GM21360 (cell line): ENCODE data around the gene DNAL4.

Source experiments
- ATAC-seq: cut with Tn5 transposase; IDR thresholded peaks from one replicate; pipeline ENCODE4 v1.9.1; 2021; ENCODE audit warnings: mild to moderate bottlenecking, moderate library complexity; ENCODE audit not compliant: unreplicated experiment

Gene DNAL4

DNA sequence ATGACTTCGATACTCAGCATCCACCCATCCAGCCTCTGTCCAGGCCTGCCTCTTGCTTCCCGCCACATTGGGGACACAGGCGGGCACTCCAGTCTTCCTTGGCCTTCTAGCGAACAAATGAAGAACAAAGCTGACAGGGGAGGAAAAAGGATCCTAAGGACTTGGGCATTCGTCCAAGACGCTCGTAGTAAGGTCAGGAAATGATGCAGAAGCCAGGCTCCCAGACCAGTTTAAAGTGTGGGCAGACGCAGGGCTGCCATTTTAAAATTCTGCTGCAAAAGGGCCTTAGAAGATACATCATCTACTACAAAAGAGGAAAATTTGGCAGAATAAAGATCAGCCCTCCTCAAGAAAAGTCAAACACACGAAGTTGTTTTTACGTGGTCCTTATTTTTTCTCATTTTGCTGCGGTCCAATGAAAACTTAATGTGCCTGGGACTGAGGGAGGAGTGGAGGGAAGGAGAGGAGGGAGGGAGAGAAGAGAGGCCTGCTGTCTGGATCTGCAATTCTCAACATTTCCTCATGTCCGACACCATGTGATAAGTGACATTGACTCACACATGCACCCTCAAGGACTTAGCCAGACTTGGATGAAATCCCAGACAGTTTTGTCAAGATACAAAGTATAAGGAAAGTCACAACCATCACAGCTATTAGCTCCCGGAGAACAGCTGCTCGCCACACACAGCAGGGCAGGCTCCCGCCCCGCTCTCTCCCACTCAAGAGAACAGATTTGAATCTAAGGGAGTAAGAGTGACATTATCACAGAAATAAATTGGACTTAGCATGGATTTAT lies 5.7 kb downstream of the DNAL4 start:
- no peak for ATAC-seq

DNA sequence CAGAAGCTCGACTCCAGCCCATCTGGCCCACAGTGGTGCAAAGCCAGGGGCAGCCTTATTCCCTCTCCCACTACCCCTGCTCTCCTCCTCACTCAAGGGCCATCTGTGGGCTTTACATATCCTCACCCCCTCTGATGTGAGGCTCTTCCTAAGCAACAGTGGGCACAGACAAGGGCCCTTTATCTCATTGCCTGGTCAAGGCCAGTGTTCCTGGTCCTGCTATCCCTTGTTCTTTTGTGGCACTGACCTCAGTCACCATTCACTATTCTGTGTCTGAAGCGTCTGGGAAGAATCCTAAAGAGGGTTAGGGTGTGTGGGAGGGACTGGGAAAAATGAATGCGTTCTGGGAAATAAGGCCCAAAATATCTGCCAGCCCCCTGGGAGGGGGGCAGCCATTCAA lies 7.3 kb downstream of the DNAL4 start:
- ATAC-seq: no peak

DNA sequence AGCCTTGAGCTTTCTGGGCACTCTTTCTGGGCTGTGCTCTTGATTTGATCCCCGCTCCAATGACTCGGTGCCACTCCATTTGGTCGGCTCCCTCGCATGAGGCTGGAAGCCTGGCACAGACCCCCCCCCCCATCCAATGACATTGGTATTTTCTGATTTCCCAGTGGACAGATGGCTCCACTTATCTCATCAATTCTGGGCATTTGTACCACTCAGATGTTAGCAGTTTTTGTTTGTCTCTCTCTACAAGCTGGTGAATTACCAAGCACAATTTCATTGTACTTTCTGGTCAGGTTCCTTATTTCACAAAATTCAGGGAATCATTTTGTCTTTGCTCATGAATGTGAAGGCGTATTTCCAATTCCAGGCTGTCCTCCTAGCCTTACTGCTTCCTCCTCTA lies 9.1 kb downstream of the DNAL4 start:
- no peak for ATAC-seq

DNA sequence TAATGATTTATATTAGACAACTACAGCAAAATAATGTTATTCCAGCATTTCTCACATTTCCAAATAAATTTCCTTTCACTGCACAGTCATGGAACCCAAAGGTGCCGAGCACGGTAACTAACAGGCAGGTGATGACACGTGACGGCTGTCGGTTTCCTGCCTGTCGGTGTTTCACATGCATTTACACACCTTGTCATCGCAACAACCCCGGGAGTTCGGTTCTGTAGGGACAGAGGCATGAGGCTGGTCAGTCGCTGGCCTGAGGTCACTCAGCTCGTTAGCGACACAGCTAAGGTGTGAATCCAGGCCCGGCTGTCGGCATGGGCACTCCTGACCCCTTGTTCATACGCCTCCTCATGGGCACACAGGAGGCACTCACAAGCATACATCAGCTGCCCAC lies 9.9 kb downstream of the DNAL4 start:
- ATAC-seq: no peak

DNA sequence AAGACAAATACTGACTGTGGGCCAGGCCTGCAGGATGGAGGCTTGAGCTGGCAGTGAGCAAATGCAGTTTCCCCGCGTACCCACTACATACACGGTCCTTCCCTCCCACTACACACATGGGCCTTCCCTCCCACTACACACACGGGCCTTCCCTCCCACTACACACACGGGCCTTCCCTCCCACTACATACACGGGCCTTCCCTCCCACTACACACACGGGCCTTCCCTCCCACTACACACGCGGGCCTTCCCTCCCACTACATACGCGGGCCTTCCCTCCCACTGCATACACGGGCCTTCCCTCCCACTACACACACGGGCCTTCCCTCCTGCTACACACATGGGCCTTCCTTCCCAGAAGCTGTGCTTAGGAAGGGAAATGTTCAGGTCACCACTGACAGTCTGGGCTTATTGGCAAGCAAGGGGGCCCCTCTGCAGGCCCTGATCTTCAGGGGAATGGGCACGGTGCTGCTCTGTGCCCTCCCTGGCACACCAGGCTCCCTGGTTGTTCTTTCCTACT lies 10.8 kb downstream of the DNAL4 start:
- ATAC-seq: no peak

DNA sequence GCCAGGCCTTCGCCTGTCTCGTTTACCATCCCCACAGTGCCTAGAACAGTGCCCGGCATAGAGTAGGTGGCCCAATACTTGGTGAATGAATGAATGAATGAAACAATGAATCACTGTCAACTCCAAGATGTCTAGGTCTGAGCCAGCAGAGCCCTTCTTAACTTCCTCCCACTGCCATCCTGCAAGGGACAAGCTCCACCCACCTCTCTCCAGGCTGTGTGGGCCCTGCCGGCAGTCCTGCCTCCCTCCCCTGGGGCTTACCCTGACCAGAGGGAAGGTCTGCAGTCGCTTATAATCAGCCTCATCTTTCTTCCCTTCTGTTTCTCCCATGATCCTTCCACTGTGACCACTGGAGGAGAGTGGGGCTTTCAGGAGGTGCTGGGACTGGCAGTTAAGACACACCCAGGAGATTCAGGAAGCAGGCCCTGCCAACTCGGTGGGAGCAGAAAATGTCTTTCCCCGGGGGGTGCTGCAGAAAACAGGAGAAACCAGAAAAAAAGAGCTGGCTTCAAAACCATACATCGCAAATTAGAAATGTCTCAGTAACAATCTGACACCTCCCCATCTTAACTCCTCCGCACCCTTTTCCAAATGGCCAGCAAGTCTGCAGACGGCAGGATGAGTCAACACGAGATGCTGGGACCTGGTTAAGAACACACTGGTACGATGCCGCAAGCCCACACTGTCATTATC lies 11.4 kb downstream of the DNAL4 start:
- ATAC-seq: no peak

DNA sequence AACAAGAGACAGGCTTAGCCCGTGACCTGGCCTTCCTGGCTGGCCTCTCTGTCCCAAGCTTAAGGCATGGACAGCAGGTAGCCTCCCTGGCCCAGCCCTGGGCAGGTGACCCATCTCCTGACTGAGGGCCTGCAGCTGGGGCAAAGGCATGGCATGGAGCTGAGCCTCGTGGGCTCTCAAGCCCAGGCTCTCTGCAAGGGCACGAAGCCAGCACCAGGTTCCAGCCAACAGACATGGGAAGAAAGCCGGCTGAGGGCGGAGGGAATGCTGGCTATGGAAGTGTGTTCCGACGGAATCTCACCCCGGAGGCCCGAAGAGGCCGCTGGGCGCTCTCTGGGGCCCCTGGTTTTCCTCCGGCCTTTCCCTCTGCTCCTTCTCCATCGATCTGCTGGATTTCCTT lies 12.9 kb downstream of the DNAL4 start:
- no peak for ATAC-seq

DNA sequence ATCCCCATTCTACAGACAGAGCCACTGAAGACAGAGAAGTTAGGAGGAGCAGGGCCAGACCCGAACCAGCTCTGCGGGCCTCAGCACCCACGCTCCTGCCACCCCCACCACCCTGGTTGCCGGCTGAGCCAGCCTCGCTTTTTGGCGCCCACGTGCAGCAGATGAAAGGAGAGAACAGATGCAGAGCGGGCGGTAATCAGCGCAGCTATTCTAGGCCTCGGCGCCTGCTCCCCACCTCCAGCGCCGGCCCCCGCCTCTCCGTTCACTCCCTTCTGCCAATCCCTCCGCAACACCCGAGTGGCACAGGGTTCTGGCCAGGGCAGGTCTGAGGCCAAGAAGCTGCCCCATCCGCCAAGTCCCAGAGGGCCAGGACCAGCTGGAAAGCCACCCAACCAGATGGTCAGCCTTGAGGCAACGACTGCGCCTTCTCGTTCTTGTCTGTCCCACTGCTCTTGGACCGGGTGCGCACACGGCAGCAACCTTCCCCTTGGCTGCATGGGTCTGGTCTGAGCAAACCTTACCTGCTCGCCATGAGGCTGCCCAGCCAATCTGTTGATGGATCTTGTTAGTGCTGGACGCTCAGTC lies 16.8 kb downstream of the DNAL4 start:
- ATAC-seq: no peak

DNA sequence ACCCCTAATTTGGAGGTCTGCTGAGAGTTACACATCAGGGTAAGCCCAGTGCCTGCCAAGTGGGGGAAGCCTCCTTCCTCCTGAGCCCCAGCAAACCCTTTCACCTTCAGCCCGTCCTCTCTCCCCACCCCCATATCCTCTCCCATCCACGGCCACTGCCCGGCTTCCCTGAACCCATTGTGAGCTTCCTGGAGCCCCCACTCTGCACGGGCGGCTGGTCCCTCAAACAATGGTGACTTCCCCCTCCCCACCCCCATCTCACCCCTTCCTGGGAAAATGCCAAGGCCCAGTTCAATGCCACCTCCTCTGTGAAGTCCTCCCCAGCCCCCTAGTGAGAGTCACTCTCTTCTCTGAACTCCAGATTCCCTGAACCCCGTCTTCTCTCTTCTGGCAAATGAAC lies 17.9 kb downstream of the DNAL4 start:
- no peak for ATAC-seq

DNA sequence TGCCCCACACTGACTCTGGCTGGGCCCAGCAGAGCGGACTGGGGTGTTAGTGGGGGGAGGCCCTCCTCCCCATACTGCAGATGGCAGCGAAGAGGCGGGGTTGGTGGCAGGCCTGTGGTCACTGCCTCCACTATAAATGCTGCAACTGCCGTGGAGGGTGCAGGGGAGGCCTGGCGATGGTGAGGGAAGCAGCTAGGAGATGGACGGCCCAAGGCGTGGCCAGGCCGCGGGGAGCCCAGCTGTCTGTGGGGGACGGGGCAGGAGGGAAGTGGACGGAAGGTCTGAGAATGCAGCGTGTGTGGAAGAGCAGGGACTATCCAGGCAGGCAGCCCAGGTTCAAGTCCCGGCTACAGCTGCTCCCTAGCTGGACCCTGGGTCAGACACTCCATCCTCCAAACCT lies 18.3 kb downstream of the DNAL4 start:
- ATAC-seq: no peak

DNA sequence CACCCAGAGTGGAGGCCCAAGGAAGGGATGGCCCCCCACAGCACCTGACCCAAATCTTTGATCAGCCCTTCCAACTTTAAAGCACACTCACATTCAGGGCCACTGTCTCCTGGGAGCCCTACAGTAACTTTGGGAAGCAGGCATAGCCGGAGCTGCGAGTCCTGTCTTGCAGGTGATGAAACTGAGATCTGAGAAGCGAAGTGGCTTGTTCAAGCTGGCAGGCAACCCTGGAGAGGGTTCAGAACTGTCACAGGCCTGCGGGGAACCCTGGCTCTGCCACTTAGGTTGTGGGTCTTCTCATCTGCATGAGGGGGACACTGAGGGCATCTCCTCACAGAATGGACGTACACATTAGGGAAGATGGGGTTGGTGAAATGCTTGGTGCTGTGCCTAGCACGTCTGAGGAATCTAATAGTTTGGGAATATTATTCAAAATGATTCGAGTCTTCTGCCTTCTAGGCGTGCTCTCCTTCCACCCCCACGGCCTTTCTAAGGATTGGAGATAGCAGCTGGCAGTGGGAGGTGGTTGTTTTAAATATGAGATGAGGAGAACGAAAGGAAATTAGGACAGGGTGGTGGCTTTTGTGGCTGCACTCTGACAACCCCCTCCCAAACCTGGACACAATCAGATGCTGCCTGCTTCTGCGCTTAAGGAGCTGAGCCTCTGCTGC lies 19.3 kb downstream of the DNAL4 start:
- ATAC-seq: no peak

DNA sequence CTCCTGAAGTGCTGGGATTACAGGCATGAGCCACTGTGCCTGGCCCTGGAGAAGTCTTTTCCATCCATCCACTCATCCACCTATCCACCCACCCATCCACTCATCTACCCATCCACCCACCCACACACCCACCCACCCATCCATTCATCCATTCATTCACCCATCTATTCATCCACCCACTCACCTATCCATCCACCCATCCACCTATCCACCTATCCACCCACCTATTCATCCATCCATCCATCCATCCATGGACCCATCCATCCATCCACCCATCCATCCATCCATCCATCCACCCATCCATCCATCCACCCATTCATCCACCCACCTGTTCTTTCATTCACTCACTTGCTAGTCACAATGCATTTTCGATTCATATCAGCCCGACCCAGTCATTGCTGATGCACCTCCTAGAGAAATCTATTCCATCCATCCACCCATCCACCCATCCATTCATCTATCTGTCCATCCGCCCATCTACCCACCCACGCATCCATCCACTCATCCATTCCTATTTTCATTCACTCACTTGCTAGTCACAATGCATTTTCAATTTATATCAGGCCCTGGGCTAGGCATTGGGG lies 20.5 kb downstream of the DNAL4 start:
- ATAC-seq: no peak

DNA sequence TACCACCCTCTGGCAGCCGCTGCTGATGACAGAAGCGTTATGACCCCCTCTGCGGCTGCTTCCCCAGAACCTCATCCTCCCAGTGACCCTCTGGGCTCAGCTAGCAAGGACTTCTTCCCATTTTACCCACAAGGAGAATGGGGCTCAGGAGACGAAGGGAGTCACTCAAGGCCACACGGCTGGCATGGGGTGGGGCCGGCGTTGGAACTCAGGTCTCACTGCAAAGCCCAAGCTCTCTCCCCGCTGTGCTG lies 21.4 kb downstream of the DNAL4 start:
- no peak for ATAC-seq

DNA sequence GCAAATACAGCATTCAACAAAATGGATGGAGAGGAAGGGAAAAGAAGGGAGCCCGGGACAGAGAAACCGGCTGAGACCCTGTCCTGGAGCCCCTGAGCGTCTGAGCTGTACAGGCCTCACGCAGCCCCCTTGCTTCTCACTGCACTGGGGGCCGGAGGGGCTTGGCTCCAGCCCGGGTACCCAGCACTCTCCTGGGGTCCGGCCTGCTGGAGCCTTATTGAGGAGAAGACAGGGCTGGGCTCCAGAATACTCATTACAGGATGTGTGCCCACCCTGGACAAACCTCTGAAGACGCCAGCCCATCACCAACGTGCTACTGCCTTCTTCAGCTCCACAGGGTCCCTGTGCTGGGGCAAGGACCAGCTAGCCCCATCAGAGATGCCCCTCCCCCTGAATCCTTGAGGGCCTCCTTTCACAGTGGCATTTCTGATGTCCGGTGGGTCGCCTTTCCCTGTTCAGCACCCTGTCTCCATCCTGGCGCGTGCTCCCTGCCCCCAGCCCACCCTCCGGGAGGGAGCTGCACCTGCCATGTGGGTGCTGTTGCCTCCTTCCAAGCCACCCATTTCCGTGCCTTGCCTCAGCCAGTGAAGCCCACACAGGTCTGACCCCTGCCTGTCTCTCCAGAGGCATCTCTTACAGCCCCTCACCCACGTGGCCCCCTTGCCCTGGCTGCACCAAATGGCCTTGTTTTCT lies 23.5 kb downstream of the DNAL4 start:
- ATAC-seq: no peak

DNA sequence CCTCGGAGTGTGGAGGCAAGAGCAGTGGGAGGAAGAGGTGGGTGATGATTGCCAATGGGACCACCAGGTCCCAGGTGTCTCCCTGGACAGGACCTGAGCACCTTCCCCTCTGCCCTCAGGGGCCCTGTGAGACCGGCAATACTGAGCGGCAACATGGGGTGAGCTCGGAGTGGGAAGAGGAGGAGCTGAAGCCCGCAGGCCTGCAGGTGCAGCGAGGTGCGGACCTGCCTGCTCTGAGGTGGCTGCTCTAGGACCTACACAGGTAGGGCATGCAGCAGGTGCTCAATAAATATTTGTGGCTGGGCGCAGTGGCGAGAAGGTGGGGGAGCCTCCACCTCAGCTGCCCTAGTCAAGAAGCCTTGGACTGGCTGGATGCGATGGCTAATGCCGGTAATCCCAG lies 25.9 kb downstream of the DNAL4 start:
- ATAC-seq: no peak

DNA sequence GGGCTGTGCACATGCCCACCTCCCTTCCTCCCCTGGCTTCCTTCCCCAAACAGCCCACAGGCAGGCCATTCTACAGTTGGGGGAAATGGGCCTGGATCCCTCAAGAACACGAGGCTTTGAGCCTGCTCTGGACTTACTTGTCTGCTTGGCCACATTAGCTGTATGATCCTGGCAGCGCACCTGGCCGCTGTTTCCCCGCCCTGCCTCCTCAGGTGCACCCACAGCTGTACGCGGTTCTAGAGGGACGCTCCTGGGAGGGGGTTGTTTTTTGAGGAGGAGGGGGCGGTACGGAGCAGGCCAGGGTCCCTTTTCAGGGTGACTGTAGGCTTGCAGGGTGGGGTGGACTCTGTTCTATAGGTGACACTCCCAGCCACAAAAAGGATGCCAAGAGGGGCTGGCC lies 26.6 kb downstream of the DNAL4 start:
- no peak for ATAC-seq

DNA sequence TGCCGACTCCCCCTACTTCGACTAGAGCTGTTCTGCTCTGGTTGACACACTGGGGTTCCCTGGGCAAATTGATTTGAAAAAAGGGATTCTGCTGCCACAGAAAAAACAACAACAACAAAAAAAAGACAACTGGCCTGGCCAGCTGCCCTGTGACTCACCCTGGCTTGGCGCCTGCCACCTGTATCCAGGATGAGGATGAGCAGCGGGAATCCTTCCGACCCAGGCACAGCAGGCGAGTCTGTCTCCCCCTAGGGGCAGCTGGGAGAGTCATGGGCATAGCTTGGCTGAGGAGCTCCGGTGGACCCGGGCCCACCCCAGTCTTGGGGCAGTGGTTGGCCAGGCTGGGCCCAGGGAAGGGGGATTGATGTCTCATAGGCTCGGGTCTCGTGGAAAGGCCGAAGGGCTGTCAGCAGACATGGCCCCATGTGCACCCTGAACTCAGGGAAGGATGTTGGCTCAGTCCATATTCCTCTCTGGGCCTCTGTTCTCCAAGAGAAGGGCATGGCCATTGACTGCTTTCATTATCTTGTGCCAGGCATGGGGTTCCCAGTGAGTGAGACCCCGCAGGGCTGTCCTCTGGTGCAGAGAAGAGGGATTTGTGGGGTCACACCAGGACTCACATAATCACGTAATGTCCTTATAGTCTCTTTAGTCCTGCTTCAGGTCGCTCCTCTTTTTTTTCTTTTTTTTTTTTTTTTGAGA lies 27.7 kb downstream of the DNAL4 start:
- no peak for ATAC-seq

DNA sequence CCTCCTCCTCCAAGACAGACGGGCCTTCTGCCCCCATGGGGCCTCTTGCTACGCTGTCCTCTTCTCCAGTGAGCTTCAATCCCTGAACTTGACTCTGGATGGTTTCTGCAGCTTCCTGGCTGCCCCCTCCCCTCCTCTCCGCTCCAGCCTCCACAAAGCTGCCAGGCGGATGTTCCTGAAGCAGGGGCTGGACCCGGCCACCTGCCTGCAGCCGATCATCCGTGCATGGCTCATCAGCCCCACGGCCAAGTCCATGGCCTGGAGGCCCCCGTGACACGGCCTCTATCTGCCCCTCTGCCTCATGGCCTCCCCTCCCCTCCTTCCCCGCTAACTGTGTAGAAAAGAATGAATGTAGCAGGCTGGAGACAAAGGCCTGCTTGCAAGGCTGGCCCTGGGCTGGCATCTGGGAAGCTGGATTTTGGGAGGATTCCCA lies 31.4 kb downstream of the DNAL4 start:
- no peak for ATAC-seq

DNA sequence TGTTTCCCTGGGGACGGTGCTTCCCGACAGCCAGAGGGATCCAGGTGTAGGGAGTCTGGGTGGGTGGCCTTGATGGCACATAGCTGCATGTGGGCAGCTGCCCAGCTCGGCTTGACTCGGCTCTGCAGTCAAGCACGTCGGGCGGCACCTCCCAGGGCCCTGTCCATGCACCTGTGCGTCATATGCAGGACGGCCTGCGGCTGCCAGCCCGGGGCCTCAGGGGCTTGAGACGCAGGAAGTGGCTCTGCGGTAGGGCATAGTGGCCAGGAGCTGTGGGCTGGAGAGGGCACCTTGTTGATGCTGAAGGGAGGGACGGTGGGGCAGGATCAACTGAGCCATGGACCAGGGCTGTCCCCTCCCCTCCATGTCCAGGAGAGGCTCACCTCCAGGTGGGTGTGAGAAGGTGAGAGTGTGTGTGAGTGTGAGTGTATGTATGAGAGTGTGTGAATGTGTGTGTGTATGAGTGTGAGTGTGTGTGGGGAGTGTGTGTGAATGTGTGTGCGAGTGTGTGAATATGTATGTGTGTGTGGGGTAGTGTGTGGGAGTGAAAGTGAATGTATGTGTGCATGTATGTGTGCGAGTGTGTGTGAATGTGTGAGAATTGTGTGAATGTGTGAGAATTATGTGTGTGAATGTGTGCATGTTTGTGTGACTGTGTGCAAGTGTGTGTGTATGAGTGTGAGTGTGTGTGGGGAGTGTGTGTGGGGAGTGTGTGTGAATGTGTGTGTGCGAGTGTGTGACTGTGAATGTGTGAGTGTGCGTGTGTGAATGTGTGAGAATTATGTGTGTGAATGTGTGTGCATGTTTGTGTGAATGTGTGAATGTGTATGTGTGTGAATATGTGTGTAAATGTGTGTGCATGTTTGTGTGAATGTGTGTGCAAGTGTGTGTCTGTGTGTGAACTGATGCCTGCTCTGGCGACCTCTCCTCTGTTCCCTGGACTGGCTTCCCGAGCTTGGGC lies 32.5 kb downstream of the DNAL4 start:
- no peak for ATAC-seq
